Ovary (tissue), 3 donors: ENCODE results near the gene STYXL1.

Experiments
- EP300 ChIP-seq: sonication (generic); formaldehyde crosslinking; IDR thresholded peaks from one replicate; pipeline ENCODE4 v1.6.1; 2017; ENCODE audit warnings: antibody characterized with exemption
- POLR2A ChIP-seq: fragments of 450-650 bp; IDR thresholded peaks from one replicate; pipeline ENCODE4 v1.6.1; 2017; ENCODE audit warnings: antibody characterized with exemption, mild to moderate bottlenecking, moderate library complexity
- TF ChIP-seq, protein P1 (sequence below), 3 donors: fragments of 450-650 bp in 2 of 3; fragments of 200-600 bp in 1 of 3; IDR thresholded peaks; one replicate each; pipeline versions ENCODE4 v1.5.1 to v1.8.0; 2016 to 2022; ENCODE audit warnings: antibody characterized with exemption in 3 of 3, mild to moderate bottlenecking in 1 of 3
- donor health status: DM: no; HTN: no; CAD: no.

- TF ChIP-seq, protein P1, sequence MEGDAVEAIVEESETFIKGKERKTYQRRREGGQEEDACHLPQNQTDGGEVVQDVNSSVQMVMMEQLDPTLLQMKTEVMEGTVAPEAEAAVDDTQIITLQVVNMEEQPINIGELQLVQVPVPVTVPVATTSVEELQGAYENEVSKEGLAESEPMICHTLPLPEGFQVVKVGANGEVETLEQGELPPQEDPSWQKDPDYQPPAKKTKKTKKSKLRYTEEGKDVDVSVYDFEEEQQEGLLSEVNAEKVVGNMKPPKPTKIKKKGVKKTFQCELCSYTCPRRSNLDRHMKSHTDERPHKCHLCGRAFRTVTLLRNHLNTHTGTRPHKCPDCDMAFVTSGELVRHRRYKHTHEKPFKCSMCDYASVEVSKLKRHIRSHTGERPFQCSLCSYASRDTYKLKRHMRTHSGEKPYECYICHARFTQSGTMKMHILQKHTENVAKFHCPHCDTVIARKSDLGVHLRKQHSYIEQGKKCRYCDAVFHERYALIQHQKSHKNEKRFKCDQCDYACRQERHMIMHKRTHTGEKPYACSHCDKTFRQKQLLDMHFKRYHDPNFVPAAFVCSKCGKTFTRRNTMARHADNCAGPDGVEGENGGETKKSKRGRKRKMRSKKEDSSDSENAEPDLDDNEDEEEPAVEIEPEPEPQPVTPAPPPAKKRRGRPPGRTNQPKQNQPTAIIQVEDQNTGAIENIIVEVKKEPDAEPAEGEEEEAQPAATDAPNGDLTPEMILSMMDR (IDR thresholded peaks at IDR 0.05) = no peak
- TF ChIP-seq POLR2A (no peak), EP300 (no peak)
Measured at GRCh38 chr7:75961218-75961617, 86.6 kb downstream of the STYXL1 start.
